Caco-2 (cell line): Measurements from ENCODE around the gene MTERF4. TPM values are rescaled to one million over a fixed set of nuclear protein-coding genes. Genes with fewer than 3 reads are reported as not detected.

Source experiments
- BruUV-seq: library from RNA; stranded (reverse); fragments of 400-500 nt; replicated peaks from 2 replicates; lab custom pipeline; 2021; lab: Mats Ljungman, UMichigan
- CTCF ChIA-PET: fragments of 300-600 bp; sonication (Branson Sonifier 250); formaldehyde crosslinking; loops from one replicate; lab custom pipeline; 2022; ENCODE audit warnings: antibody characterized with exemption; lab: Charles Lee
- POLR2A ChIA-PET: fragments of 300-600 bp; sonication (Branson Sonifier 250); formaldehyde crosslinking; loops from one replicate; lab custom pipeline; 2022; ENCODE audit warnings: antibody characterized with exemption; lab: Charles Lee
- DNase-seq, 2 experiments: peaks; one replicate each; pipeline versions ENCODE4 v3.0.0 to v3.0.0-alpha.2; 2020 to 2022
- H3K27me3 ChIP-seq: replicated peaks from 2 replicates; pipeline ENCODE4 v1.6.0; 2011; ENCODE audit warnings: low read length; ENCODE audit not compliant: control insufficient read depth, insufficient read depth
- H3K36me3 ChIP-seq: 2 replicates; pipeline ENCODE4 v1.5.1; 2011; ENCODE audit warnings: low read length; ENCODE audit not compliant: control insufficient read depth, insufficient read depth
- H3K4me1 ChIP-seq: fragments of 250-450 bp; sonication (Bioruptor Pico); 2 replicates; pipeline ENCODE4 v1.5.1; 2020; ENCODE audit warnings: mild to moderate bottlenecking
- H3K4me3 ChIP-seq: 2 replicates; pipeline ENCODE4 v1.5.1; 2011; ENCODE audit warnings: low read depth, mild to moderate bottlenecking, control low read depth, low read length
- H3K9me3 ChIP-seq: fragments of 250-450 bp; sonication (Bioruptor Pico); 2 replicates; pipeline ENCODE4 v1.5.1; 2020; ENCODE audit warnings: mild to moderate bottlenecking, moderate library complexity
- H3K27ac Mint-ChIP-seq: one replicate; pipeline ENCODE4 v1.8.0; 2022; ENCODE audit warnings: mixed read lengths; ENCODE audit not compliant: unreplicated experiment
- H3K27me3 Mint-ChIP-seq: one replicate; pipeline ENCODE4 v1.8.0; 2022; ENCODE audit warnings: mixed read lengths; ENCODE audit not compliant: insufficient read depth, unreplicated experiment
- H3K36me3 Mint-ChIP-seq: one replicate; pipeline ENCODE4 v1.8.0; 2022; ENCODE audit warnings: mild to moderate bottlenecking, mixed read lengths; ENCODE audit not compliant: insufficient read depth, unreplicated experiment
- H3K4me1 Mint-ChIP-seq: one replicate; pipeline ENCODE4 v1.8.0; 2022; ENCODE audit warnings: low read depth, mixed read lengths; ENCODE audit not compliant: unreplicated experiment
- H3K4me3 Mint-ChIP-seq: one replicate; pipeline ENCODE4 v1.8.0; 2022; ENCODE audit warnings: mild to moderate bottlenecking, moderate library complexity, mixed read lengths; ENCODE audit not compliant: unreplicated experiment
- H3K9me3 Mint-ChIP-seq: one replicate; pipeline ENCODE4 v1.8.0; 2022; ENCODE audit warnings: mixed read lengths; ENCODE audit not compliant: unreplicated experiment
- CTCF ChIP-seq, 2 experiments: fragments of 200-600 bp in 1 of 2; IDR thresholded peaks; 1 replicate in 1 of 2; 2 replicates in 1 of 2; pipeline versions ENCODE4 v1.5.1 to v1.8.0; 2011 to 2022; ENCODE audit warnings: antibody characterized with exemption in 1 of 2, control low read depth in 1 of 2, inconsistent platforms in 1 of 2, low read depth in 1 of 2, low read length in 1 of 2, mild to moderate bottlenecking in 1 of 2, moderate library complexity in 1 of 2; ENCODE audit not compliant: insufficient read depth in 1 of 2, severe bottlenecking in 1 of 2, unreplicated experiment in 1 of 2
- intact Hi-C: fragments of 100-400 bp; cut with micrococcal nuclease; formaldehyde crosslinking; loops from one replicate; pipeline ENCODE4 v1.10.0; 2022; ENCODE audit not compliant: unreplicated experiment
- total RNA-seq: library from RNA; stranded (reverse); gene quantifications from 2 replicates; pipeline ENCODE4 v1.2.3, GENCODE V29; 2022

MTERF4 gene
- total RNA-seq, 1 experiment from 2014 or later, result 22.2 TPM

GRCh38 chr2:241067501-241068135, 34.5 kb downstream of the MTERF4 start:
- CTCF ChIA-PET, result interaction anchor here (0.9 kb wide), 1 partner anchor 11 kb away, joined by 3 read pairs; no protein-coding TSS in a partner anchor

GRCh38 chr2:241066893-241067341, 35.2 kb downstream of the MTERF4 start:
- Mint-ChIP-seq H3K9me3 (no peaks in the 10 kb centered on the region), H3K27ac (no peak overlapping the region), H3K4me3 (no peak overlapping the region), H3K36me3 (peaks cover 4% of the 10 kb centered on the region), H3K4me1 (no peaks in the 10 kb centered on the region), H3K27me3 (peaks cover 10% of the 10 kb centered on the region)
- Histone ChIP-seq H3K36me3 (no peaks in the 10 kb centered on the region), H3K27me3 (no peaks in the 10 kb centered on the region), H3K4me3 (no peak overlapping the region), H3K9me3 (no peaks in the 10 kb centered on the region), H3K4me1 (no peaks in the 10 kb centered on the region)
- ChIA-PET POLR2A (no interaction called here), CTCF (interaction anchor here (0.9 kb wide), 1 partner anchor 12 kb away, joined by 3 read pairs; no protein-coding TSS in a partner anchor)
- BruUV-seq, result no TSS peak
- intact Hi-C loops, result no loop called here
- DNase-seq, result peak in 1 of 2 experiments; percentile 18
- TF ChIP-seq CTCF (IDR thresholded peaks at IDR 0.05; ENCODE audit: insufficient read depth in 1 of 2, low read depth in 1 of 2, low read length in 1 of 2, severe bottlenecking in 1 of 2, unreplicated experiment in 1 of 2), result no peak

More at GRCh38 chr2:241067501-241068135, 34.5 kb downstream of the MTERF4 start:
- Histone ChIP-seq H3K36me3 (no peaks in the 10 kb centered on the region), H3K27me3 (no peaks in the 10 kb centered on the region), H3K9me3 (no peaks in the 10 kb centered on the region), H3K4me1 (no peaks in the 10 kb centered on the region), H3K4me3 (no peak overlapping the region)
- TF ChIP-seq CTCF (IDR thresholded peaks at IDR 0.05; ENCODE audit: insufficient read depth in 1 of 2, low read depth in 1 of 2, low read length in 1 of 2, severe bottlenecking in 1 of 2, unreplicated experiment in 1 of 2), result no peak
- intact Hi-C loops, result no loop called here
- POLR2A ChIA-PET, result no interaction called here
- Mint-ChIP-seq H3K9me3 (no peaks in the 10 kb centered on the region), H3K4me1 (no peaks in the 10 kb centered on the region), H3K27ac (no peak overlapping the region), H3K36me3 (peaks cover 4% of the 10 kb centered on the region), H3K4me3 (no peak overlapping the region), H3K27me3 (peaks cover 10% of the 10 kb centered on the region)
- BruUV-seq, result no TSS peak
- DNase-seq, result no peak

GRCh38 chr2:241066171-241066892, 35.8 kb downstream of the MTERF4 start:
- Histone ChIP-seq H3K27me3 (no peaks in the 10 kb centered on the region), H3K9me3 (no peaks in the 10 kb centered on the region), H3K4me1 (no peaks in the 10 kb centered on the region), H3K4me3 (no peak overlapping the region), H3K36me3 (no peaks in the 10 kb centered on the region)
- H3K4me1 Mint-ChIP-seq, result no peaks in the 10 kb centered on the region
- DNase-seq, result no peak
- POLR2A ChIA-PET, result no interaction called here
- no peak overlapping the region for H3K27ac Mint-ChIP-seq
- H3K9me3 Mint-ChIP-seq, result no peaks in the 10 kb centered on the region
- no peak for TF ChIP-seq CTCF (IDR thresholded peaks at IDR 0.05; ENCODE audit: insufficient read depth in 1 of 2, low read depth in 1 of 2, low read length in 1 of 2, severe bottlenecking in 1 of 2, unreplicated experiment in 1 of 2)
- no TSS peak for BruUV-seq
- intact Hi-C loops, result no loop called here
- no peak overlapping the region for H3K4me3 Mint-ChIP-seq
- H3K27me3 Mint-ChIP-seq, result peaks cover 10% of the 10 kb centered on the region
- CTCF ChIA-PET, result interaction anchor here (0.9 kb wide), 1 partner anchor 12 kb away, joined by 3 read pairs; no protein-coding TSS in a partner anchor
- H3K36me3 Mint-ChIP-seq, result peaks cover 4% of the 10 kb centered on the region
